IPS-20b (cell line): ENCODE data around the gene NKAIN4.

Experiments used
- H3K27ac ChIP-seq: one replicate; pipeline ENCODE4 v1.5.1; 2013; ENCODE audit warnings: low read length
- H3K27me3 ChIP-seq: 2 replicates; pipeline ENCODE4 v1.6.1; 2013; ENCODE audit warnings: mild to moderate bottlenecking, low read length, inconsistent platforms; ENCODE audit not compliant: insufficient read depth
- H3K36me3 ChIP-seq: 2 replicates; pipeline ENCODE4 v1.6.1; 2013; ENCODE audit warnings: low read depth, mild to moderate bottlenecking, inconsistent platforms, low read length, moderate library complexity; ENCODE audit not compliant: insufficient read depth
- H3K4me1 ChIP-seq: 2 replicates; pipeline ENCODE4 v1.6.1; 2013; ENCODE audit warnings: mild to moderate bottlenecking, control low read depth, inconsistent platforms, low read length, moderate library complexity; ENCODE audit not compliant: insufficient read depth
- H3K4me3 ChIP-seq: 2 replicates; pipeline ENCODE4 v1.5.1; 2013; ENCODE audit warnings: mild to moderate bottlenecking, low read length, inconsistent platforms
- H3K9ac ChIP-seq: 2 replicates; pipeline ENCODE4 v1.6.1; 2013; ENCODE audit warnings: low read depth, mild to moderate bottlenecking, inconsistent platforms, low read length, moderate library complexity
- H3K9me3 ChIP-seq: 2 replicates; pipeline ENCODE4 v1.6.1; 2013; ENCODE audit warnings: mild to moderate bottlenecking, low read depth, low read length, inconsistent platforms; ENCODE audit not compliant: insufficient read depth

NKAIN4 gene

GRCh38 chr20:63218701-63219446, 35.4 kb downstream of the NKAIN4 start:
- Histone ChIP-seq H3K27me3 (peaks cover 9% of the 10 kb centered on the region; the same call in 1 of the 2 replicates), H3K4me3 (no peak overlapping the region), H3K9ac (no peak overlapping the region), H3K36me3 (peaks cover 11% of the 10 kb centered on the region), H3K9me3 (no peaks in the 10 kb centered on the region), H3K4me1 (peaks cover 8% of the 10 kb centered on the region; the same call in 1 of the 2 replicates), H3K27ac (no peak overlapping the region)

DNA sequence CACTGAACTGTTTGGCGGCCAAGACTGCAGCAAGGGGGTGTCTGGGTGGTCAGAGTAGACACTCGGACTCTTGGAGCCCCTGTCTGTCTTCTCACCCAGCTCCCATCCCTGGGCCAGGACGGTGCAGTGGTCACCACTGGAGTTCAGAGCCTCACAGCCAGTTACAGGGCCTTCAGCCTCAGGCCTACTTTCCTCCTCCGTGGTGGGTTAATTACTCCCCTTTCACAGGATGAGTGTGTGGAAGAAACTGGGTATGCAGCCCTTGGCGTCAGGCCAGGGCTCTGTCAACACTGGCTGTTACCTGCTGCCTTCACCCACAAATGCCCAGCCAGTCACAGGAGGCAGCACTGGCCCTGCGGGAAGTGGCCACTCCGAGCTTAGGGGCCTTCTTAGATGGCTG, 36.6 kb downstream of the NKAIN4 start:
- Histone ChIP-seq H3K9me3 (no peaks in the 10 kb centered on the region), H3K4me3 (no peak overlapping the region), H3K9ac (no peak overlapping the region), H3K4me1 (peaks cover 10% of the 10 kb centered on the region), H3K36me3 (peaks cover 23% of the 10 kb centered on the region), H3K27me3 (peaks cover 9% of the 10 kb centered on the region; the same call in 1 of the 2 replicates), H3K27ac (no peak overlapping the region)

DNA sequence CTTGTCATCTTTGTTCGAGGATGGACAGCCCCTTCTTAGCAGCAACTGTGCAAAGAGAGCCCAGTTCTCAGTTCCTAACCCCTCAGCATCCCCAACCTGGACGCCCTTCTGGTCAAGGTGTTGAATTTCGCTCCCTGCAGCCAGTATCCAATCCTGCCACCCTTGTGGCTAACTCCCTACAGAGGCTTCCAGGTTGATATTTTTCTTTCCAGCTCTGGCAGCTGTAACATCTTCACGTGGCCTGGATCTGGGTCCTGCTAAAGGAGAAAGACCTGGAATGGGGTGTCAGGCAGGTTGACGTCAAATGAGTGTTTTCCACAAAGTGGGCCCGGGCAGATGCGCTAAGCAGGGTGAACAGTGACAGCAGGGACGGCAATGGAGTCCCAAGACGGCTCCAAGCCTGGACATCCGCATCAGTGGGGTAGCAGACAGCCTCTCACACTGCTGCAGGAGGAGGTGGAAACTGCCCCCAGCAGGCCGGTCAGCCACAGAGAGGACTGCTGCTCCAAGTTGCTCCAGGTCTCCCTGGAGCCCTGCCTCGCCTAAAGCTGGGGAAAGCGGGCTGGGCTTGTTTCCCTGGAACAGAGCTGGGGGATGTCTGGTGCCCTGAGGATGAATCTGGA, 37.3 kb downstream of the NKAIN4 start:
- Histone ChIP-seq H3K9ac (peak overlapping the region; percentile 87; the same call in 1 of the 2 replicates), H3K4me3 (peak overlapping the region; percentile 64), H3K36me3 (peaks cover 30% of the 10 kb centered on the region), H3K9me3 (no peaks in the 10 kb centered on the region), H3K27me3 (peaks cover 9% of the 10 kb centered on the region; the same call in 1 of the 2 replicates), H3K27ac (no peak overlapping the region), H3K4me1 (peaks cover 12% of the 10 kb centered on the region)

GRCh38 chr20:63216041-63216848, 38.0 kb downstream of the NKAIN4 start, which contains the start of gene YTHDF1:
TSS of gene YTHDF1 (minus strand) at chr20:63216131. CDS start at chr20:63215892, 239 bp downstream.
- no peaks in the 10 kb centered on the region for H3K9me3 ChIP-seq
- peaks cover 37% of the 10 kb centered on the region for H3K36me3 ChIP-seq
- H3K27me3 ChIP-seq: peaks cover 9% of the 10 kb centered on the region; the same call in 1 of the 2 replicates
- peak within 1 kb of the TSS; percentile 91 for H3K9ac ChIP-seq
- peaks cover 12% of the 10 kb centered on the region for H3K4me1 ChIP-seq
- peak within 1 kb of the TSS; percentile 18 for H3K27ac ChIP-seq
- peak within 1 kb of the TSS; percentile 92 for H3K4me3 ChIP-seq

DNA sequence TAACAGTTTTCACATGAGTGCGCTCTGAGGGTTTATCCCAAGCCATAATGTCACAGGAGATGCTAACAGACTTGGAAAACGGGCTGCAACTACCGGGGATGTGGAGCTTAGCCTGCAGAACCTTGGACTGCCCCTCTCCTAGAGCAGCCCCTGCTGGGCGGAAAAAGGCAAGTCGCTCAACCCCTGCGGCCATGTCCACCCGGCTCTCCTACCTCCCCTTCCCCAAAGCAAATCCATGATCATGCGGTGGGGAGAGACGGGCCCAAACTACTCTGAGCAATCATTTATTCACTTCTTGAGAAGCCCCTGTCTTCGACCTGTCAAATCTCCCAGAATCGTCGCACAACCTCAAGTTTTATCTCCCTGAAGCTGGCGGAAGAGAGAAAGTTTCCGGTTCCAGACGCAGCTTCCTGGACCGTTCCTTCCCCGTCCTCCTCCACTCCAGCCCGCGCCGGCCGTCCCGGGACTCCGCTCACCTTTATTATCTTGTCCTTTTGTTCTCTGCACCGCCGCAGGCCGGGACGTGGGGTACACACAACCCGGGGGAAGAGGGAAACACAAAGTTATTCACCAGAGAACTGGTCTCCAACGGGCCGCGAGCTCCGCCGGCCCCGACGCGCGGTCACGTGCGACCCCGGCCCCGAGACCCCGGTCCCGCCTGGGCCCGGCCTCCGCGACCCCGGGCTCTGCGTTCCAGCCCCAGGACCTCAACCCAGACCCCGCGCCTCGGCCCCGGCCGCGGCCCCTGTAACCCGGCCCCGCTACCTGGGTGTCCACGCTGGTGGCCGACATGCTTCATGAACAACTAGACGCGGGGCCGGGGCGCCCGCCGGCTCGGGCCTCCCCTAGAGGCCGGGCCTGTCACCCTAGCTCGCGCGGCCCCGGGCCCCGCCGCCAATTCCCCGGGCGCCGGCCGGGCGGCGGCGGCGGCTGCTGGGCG, 38.9 kb downstream of the NKAIN4 start:
- no peaks in the 10 kb centered on the region for H3K9me3 ChIP-seq
- peaks cover 12% of the 10 kb centered on the region for H3K4me1 ChIP-seq
- H3K27ac ChIP-seq: no peak overlapping the region
- H3K9ac ChIP-seq: peak overlapping the region; percentile 91
- H3K36me3 ChIP-seq: peaks cover 45% of the 10 kb centered on the region
- peaks cover 5% of the 10 kb centered on the region; the same call in 1 of the 2 replicates for H3K27me3 ChIP-seq
- peak overlapping the region; percentile 92 for H3K4me3 ChIP-seq

DNA sequence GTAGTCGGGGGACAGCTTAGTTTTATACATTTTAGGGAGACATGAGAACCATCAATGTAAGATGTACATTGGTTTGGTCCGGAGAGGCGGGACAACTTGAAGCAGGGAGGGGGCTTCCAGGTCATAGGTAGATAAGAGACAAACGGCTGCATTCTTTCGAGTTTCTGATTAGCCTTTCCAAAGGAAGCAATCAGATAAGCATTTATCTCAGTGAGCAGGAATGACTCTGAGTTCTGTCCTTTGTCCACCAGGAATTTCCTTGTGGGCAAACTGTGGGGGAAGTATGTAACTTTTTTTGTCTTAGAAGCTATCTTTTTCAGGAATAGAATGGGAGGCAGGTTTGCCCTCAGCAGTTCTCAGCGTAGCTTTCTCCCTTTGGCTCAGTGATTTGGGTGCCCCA, 39.7 kb downstream of the NKAIN4 start:
- H3K9me3 ChIP-seq: no peaks in the 10 kb centered on the region
- no peaks in the 10 kb centered on the region for H3K27me3 ChIP-seq
- H3K27ac ChIP-seq: no peak overlapping the region
- H3K9ac ChIP-seq: peak overlapping the region; percentile 91; the same call in 1 of the 2 replicates
- H3K4me3 ChIP-seq: peak overlapping the region; percentile 92
- H3K36me3 ChIP-seq: peaks cover 53% of the 10 kb centered on the region
- H3K4me1 ChIP-seq: peaks cover 12% of the 10 kb centered on the region

GRCh38 chr20:63212792-63213191, 41.5 kb downstream of the NKAIN4 start:
- no peaks in the 10 kb centered on the region for H3K27me3 ChIP-seq
- H3K9ac ChIP-seq: peak overlapping the region; percentile 45; the same call in 1 of the 2 replicates
- H3K4me3 ChIP-seq: no peak overlapping the region; the same call in 1 of the 2 replicates
- H3K36me3 ChIP-seq: peaks cover 71% of the 10 kb centered on the region
- H3K9me3 ChIP-seq: no peaks in the 10 kb centered on the region
- no peak overlapping the region for H3K27ac ChIP-seq
- H3K4me1 ChIP-seq: peaks cover 12% of the 10 kb centered on the region

DNA sequence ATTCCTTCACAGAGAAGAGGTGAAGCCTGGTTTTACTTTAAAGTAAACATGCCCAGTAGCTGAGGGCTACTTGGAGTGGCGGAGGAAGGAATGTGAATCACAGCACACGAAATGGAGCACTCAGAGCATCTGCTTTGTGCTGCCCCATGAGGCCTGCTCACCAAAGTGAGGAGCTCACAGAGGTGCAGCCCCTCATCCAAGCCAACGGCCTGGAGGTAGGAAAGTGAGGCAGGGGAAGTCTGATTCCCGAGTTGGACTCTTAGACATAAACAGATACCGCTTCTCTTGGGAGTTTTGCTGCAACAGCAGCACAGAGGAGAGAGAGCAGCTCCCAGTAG, 41.9 kb downstream of the NKAIN4 start:
- Histone ChIP-seq H3K9me3 (no peaks in the 10 kb centered on the region), H3K4me1 (peaks cover 12% of the 10 kb centered on the region), H3K9ac (peak overlapping the region; percentile 45; the same call in 1 of the 2 replicates), H3K36me3 (peaks cover 75% of the 10 kb centered on the region), H3K27me3 (no peaks in the 10 kb centered on the region), H3K4me3 (no peak overlapping the region; the same call in 1 of the 2 replicates), H3K27ac (no peak overlapping the region)

DNA sequence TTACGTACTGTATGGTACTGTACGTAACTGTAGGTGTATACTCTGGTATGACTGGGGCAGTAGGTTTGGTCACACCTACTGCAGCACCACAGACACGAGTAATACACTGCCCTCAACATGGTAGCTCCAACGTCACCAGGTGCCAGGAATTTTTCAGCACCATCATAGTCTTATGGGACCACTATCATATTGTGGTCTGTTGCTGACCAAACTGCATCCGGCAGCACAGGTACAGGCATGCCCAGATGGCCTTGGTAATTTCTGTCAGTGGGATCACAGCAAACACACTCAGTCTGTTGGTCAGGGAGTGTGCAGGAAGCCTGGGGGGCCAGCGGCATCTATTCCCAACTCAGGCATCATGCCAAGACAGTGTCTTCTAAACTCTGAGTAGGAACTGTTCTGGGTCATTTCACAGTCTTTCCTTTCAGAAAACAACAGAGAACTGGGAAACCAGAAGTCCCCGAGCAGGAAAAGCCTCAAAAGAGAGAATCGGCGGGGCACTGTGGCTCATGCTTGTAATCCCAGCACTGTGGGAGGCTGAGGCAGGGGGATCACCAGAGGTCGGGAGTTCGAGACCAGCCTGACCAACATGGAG, 44.2 kb downstream of the NKAIN4 start:
- peaks cover 94% of the 10 kb centered on the region for H3K36me3 ChIP-seq
- H3K27me3 ChIP-seq: no peaks in the 10 kb centered on the region
- H3K27ac ChIP-seq: no peak overlapping the region
- no peaks in the 10 kb centered on the region for H3K9me3 ChIP-seq
- no peak overlapping the region for H3K4me3 ChIP-seq
- H3K9ac ChIP-seq: no peak overlapping the region
- peaks cover 12% of the 10 kb centered on the region for H3K4me1 ChIP-seq

DNA sequence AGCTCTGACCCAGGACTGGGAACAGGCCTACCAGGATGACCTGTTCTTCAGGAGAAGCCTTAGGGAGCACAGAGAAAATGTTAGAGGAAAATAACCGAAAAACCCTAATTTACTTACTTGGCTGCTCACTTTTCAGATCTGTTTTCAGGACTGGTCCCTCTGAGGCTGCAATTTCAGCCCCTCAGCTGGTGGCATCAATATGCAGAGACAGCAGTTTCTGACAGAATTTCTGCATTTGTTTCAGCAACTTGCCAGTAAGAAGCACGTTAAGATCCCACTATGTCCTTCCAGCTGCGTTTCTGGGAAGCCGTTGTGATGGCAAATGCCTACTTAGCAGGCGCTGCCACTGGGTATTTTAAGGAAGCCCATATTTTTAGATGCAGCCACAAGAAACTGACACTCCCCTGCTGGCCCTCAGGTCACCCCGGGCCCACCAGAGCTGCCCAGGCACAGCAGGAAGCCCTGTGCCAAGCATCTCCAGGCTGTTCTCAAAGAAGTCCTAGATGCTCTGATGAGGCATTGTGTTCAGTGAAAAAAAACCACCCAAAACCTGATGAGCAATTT, 45.8 kb downstream of the NKAIN4 start:
- Histone ChIP-seq H3K27ac (no peak overlapping the region), H3K4me1 (peaks cover 4% of the 10 kb centered on the region; the same call in 1 of the 2 replicates), H3K27me3 (no peaks in the 10 kb centered on the region), H3K36me3 (peaks cover 96% of the 10 kb centered on the region), H3K9ac (no peak overlapping the region), H3K4me3 (no peak overlapping the region), H3K9me3 (no peaks in the 10 kb centered on the region)
